ENCODE data around the gene VPS26C.

GRCh38 chr21:37223804-37224345 lies 43.3 kb downstream of the VPS26C start:
- TF ChIP-seq CTCF (conservative IDR thresholded peaks at IDR 0.05) (no peak), EZH2 (IDR thresholded peaks at IDR 0.05; ENCODE audit: low read depth) (no peak)
